COLO829 (cell line): Measurements from ENCODE around the gene ZNF207.
"Not testable (repeated sequence)": the region's sequence is repeated elsewhere in the genome, so short reads cannot be mapped to it uniquely, and the experiment has no call there.

Experiments
- DNase-seq: peaks from one replicate; pipeline ENCODE4 v3.0.0; 2012; ENCODE audit warnings: low spot score

Gene ZNF207

GRCh38 chr17:32388128-32388527 is 38.2 kb downstream of the ZNF207 start:
- DNase-seq, result not testable (repeated sequence)

DNA sequence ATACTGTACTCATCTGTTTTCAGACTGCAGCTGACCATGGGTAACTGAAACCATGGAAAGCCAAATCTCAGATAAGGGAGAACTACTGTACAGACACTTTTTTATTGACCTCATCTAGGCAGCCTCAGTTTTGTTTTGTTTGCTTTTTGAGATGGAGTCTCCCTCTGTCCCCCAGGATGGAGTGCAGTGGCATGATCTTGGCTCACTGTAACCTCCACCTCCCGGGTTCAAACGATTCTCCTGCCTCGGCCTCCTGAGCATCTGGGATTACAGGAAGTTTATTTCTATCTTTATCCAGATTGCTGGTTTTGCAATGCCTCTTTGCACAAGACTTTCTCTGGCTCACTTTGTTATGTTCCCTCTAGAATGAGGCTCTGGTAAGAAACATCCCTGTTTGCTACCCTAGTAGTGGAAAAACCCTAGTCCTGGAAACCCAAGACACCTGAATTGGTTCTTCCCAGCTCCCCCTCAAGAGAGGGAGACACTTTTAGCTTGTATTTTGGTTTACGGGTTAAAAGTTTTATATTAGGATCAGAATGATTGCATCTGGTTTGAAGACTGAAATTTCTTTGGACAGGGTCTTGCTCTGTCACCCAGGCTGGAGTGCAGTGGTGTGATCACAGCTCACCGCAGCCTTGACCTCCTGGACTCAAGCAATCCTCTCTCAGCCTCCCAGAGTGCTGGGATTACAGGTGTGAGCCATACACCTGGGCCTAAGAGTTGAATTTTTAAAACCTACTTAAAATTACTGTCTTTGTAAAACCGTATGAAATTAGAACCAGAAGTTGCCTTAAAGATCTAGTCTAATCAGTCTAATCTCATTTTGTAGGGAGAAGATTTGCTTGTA is 38.9 kb downstream of the ZNF207 start:
- DNase-seq, result no peak

GRCh38 chr17:32393904-32394303 is 43.9 kb downstream of the ZNF207 start:
- no peak for DNase-seq

- no peak for DNase-seq
These were observed 46.4 kb downstream of the ZNF207 start for GRCh38 chr17:32396343-32396742.

DNA sequence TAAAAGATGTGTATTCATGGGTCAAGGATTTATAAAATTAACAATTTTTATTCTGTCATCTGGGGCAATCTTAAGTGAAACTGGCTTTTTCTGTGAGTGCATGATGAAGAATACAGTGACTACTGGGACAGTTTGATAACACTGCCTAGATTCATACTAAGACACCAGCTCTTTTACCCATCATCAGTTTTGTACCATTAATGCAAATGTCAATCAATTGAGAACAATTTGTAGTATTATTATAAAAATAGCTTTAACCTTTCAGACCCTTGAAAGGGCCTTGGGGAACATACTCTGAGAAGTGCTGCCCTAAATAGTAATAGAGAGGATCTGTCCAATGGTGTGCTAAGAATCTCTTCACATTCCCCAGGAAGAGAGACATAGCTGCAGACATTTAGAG is 49.0 kb downstream of the ZNF207 start:
- DNase-seq, result no peak

DNA sequence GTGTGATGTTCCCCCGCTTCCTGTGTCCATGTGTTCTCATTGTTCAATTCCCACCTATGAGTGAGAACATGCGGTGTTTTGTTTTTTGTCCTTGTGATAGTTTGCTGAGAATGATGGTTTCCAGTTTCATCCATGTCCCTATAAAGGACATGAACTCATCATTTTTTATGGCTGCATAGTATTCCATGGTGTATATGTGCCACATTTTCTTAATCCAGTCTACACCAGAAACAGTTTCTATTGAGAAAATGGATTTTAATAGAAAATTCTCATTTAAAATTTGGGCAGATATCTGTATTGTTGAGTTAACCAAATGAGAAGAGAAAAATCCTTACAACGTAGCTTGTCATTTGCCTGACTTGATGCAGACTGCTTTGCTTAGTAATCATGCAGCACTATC is 60.1 kb downstream of the ZNF207 start:
- DNase-seq, result not testable (repeated sequence)

GRCh38 chr17:32426894-32427293 is 76.9 kb downstream of the ZNF207 start:
- DNase-seq, result no peak

DNA sequence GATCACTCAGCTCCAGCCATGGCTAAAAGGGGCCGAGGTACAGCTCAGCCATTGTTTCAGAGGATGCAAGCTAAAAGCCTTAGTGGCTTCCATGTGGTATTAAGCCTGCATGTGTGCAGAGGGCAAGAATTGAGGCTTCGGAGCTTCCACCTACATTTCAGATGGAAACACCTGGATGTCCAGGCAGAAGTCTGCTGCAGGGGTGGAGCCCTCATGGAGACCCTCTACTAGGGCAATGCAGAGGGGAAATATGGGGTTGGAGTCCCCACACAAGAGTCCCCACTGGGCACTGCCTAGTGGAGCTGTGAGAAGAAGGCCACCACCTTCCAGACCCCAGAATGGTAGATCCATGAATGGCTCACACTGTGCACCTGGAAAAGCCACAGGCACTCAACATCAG is 79.6 kb downstream of the ZNF207 start:
- no peak for DNase-seq
